ENCODE data around the gene AFDN.

Gene AFDN

GRCh38 chr6:167956983-167957492 is 130.3 kb downstream of the AFDN start:
- no peak for TF ChIP-seq CTCF (IDR thresholded peaks at IDR 0.05; ENCODE audit: low read depth, low read length)
- H3K4me3 ChIP-seq (ENCODE audit: low read depth, low read length) = no peak overlapping the region

- no peak for TF ChIP-seq CTCF (IDR thresholded peaks at IDR 0.05; ENCODE audit: low read depth, low read length)
- H3K4me3 ChIP-seq (ENCODE audit: low read depth, low read length) = no peak overlapping the region
Observed at GRCh38 chr6:167957626-167958025, 130.9 kb downstream of the AFDN start.

- TF ChIP-seq CTCF (IDR thresholded peaks at IDR 0.05; ENCODE audit: low read depth, low read length) = no peak
- H3K4me3 ChIP-seq (ENCODE audit: low read depth, low read length) = no peak overlapping the region
Observed at GRCh38 chr6:167960579-167960978, 133.9 kb downstream of the AFDN start.

- TF ChIP-seq CTCF (IDR thresholded peaks at IDR 0.05; ENCODE audit: low read depth, low read length) = no peak
- H3K4me3 ChIP-seq (ENCODE audit: low read depth, low read length) = no peak overlapping the region
Observed at GRCh38 chr6:167962711-167963110, 136.0 kb downstream of the AFDN start.

GRCh38 chr6:167963589-167964057 is 136.9 kb downstream of the AFDN start:
- no peak for TF ChIP-seq CTCF (IDR thresholded peaks at IDR 0.05; ENCODE audit: low read depth, low read length)
- no peak overlapping the region for H3K4me3 ChIP-seq (ENCODE audit: low read depth, low read length)

GRCh38 chr6:167965592-167966539 is 139.2 kb downstream of the AFDN start:
- no peak for TF ChIP-seq CTCF (IDR thresholded peaks at IDR 0.05; ENCODE audit: low read depth, low read length)
- H3K4me3 ChIP-seq (ENCODE audit: low read depth, low read length) = no peak overlapping the region

- TF ChIP-seq CTCF (IDR thresholded peaks at IDR 0.05; ENCODE audit: low read depth, low read length) = no peak
- no peak overlapping the region for H3K4me3 ChIP-seq (ENCODE audit: low read depth, low read length)
Observed at GRCh38 chr6:167966540-167966905, 139.8 kb downstream of the AFDN start.
